HepG2 (cell line): ENCODE data around the gene DUSP21. TPM values are rescaled to one million over a fixed set of nuclear protein-coding genes. Genes with fewer than 3 reads are reported as not detected.

Source experiments
- ARID5B ChIP-seq: IDR thresholded peaks from 2 replicates; pipeline ENCODE4 v1.4.0; 2020; ENCODE audit warnings: mild to moderate bottlenecking, missing genetic modification reagents
- BCL6 ChIP-seq: IDR thresholded peaks from 2 replicates; pipeline ENCODE4 v1.6.1; 2016; ENCODE audit warnings: missing genetic modification reagents, missing compliant biosample characterization
- EEA1 ChIP-seq: sonication (generic); formaldehyde crosslinking; IDR thresholded peaks from 2 replicates; pipeline ENCODE4 v1.5.1; 2020; ENCODE audit warnings: mild to moderate bottlenecking, missing genetic modification reagents, borderline replicate concordance
- HMGXB3 ChIP-seq: sonication (generic); formaldehyde crosslinking; IDR thresholded peaks from 2 replicates; pipeline ENCODE4 v1.4.0; 2020; ENCODE audit warnings: missing genetic modification reagents, borderline replicate concordance
- MAZ ChIP-seq, 2 experiments: sonication (generic) in 1 of 2; formaldehyde crosslinking in 1 of 2; IDR thresholded peaks; 2 replicates each; pipeline versions ENCODE4 v1.5.0 to v1.6.1; 2012 to 2020; ENCODE audit warnings: low read depth in 2 of 2, mild to moderate bottlenecking in 2 of 2, borderline replicate concordance in 1 of 2, improper control_type of control experiment in 1 of 2, low read length in 1 of 2, missing genetic modification reagents in 1 of 2, moderate library complexity in 1 of 2
- PAXIP1 ChIP-seq: sonication (generic); formaldehyde crosslinking; conservative IDR thresholded peaks from 2 replicates; pipeline ENCODE4 v1.4.0; 2020; ENCODE audit warnings: mild to moderate bottlenecking, missing genetic modification reagents, moderate library complexity
- SMYD3 ChIP-seq: sonication (generic); formaldehyde crosslinking; IDR thresholded peaks from 2 replicates; pipeline ENCODE4 v1.8.1; 2023; ENCODE audit warnings: mild to moderate bottlenecking, missing genetic modification reagents
- ZMYM3 ChIP-seq: sonication (generic); formaldehyde crosslinking; IDR thresholded peaks from 2 replicates; pipeline ENCODE4 v1.5.1; 2020; ENCODE audit warnings: mild to moderate bottlenecking, missing genetic modification reagents
- ZNF749 ChIP-seq: sonication (generic); formaldehyde crosslinking; IDR thresholded peaks from 2 replicates; pipeline ENCODE4 v1.8.0; 2022; ENCODE audit warnings: mild to moderate bottlenecking, missing genetic modification reagents, moderate library complexity, borderline replicate concordance
- polyA plus RNA-seq, 8 experiments: library from polyadenylated mRNA; depleted of rRNA in 3 of 8; stranded (reverse) in 7 of 8; unstranded in 1 of 8; fragments of >200 nt; fragmentation: Illumina TruSeq in 4 of 8; extraction: Trizol in 4 of 8; gene quantifications; 2 replicates each; pipeline versions ENCODE4 v1.2.1 to v1.2.3, GENCODE V29; 2011 to 2016; ENCODE audit warnings: low read depth in 4 of 8, missing spikeins in 1 of 8, mixed read lengths in 1 of 8; ENCODE audit not compliant: insufficient read depth in 1 of 8
- total RNA-seq, 5 experiments: library from RNA; depleted of rRNA; stranded (reverse); fragments of >200 nt; fragmentation: Illumina TruSeq; extraction: Trizol; gene quantifications; 2 replicates each; pipeline ENCODE4 v1.2.3, GENCODE V29; 2016; ENCODE audit warnings: low read depth in 1 of 5

The DUSP21 gene
- total and polyA plus RNA-seq, 2 of the 13 experiments (the other 11 are each of a cell fraction or from before 2014, with no cell fraction given), result not detected

GRCh38 chrX:44829832-44830231, 14.0 kb upstream of the DUSP21 start (continued):
- TF ChIP-seq ARID5B (0 out of 2 replicates have a peak, but pooled peaks have one; percentile 10), ZMYM3 (CRISPR knock-in tag) (no peak), EEA1 (CRISPR knock-in tag) (no peak), HMGXB3 (CRISPR knock-in tag) (no peak), SMYD3 (CRISPR knock-in tag) (no peak), ZNF749 (CRISPR knock-in tag) (no peak), BCL6 (CRISPR knock-in tag) (no peak), PAXIP1 (CRISPR knock-in tag) (0 out of 2 replicates have a peak, but pooled peaks have one; percentile 29), MAZ (IDR thresholded peaks at IDR 0.05; ENCODE audit: borderline replicate concordance, low read depth, low read length) (no peak), MAZ (CRISPR knock-in tag; IDR thresholded peaks at IDR 0.05; ENCODE audit: low read depth) (no peak)
